ENCODE results near the gene C4BPB. TPM values are rescaled to one million over a fixed set of nuclear protein-coding genes. Genes with fewer than 3 reads are reported as not detected.

The C4BPB gene
- total and polyA plus RNA-seq, 2 of the 13 experiments (the other 11 are each of a cell fraction or from before 2014, with no cell fraction given) = 155 to 266 TPM

- Histone ChIP-seq H3K9me3 (ENCODE audit: low read length) (peaks cover under 1% of the 10 kb centered on the region; the same call in 1 of the 2 replicates), H2AFZ (ENCODE audit: low read length) (peak within 1 kb of the TSS; percentile 71), H3K9ac (ENCODE audit: insufficient read depth, low read depth, low read length) (no peak within 1 kb of the TSS), H3K27me3 (ENCODE audit: control insufficient read depth in 1 of 2, insufficient read depth in 2 of 2, low read length in 2 of 2) (no peaks in the 10 kb centered on the region), H3K4me3 (replicated peaks in 1 of 3; ENCODE audit: insufficient read depth in 1 of 3, low read depth in 2 of 3, low read length in 3 of 3) (no peak within 1 kb of the TSS), H3K4me1 (ENCODE audit: insufficient read depth, low read length) (peaks cover 36% of the 10 kb centered on the region), H3K36me3 (replicated peaks in 1 of 2; ENCODE audit: control insufficient read depth in 1 of 2, insufficient read depth in 2 of 2, low read length in 2 of 2) (peaks cover 3 to 5% of the 10 kb centered on the region in 2 experiments; a peak in 4 of 5 replicates), H3K27ac (ENCODE audit: extremely low read length, insufficient read depth, low read length) (peak within 1 kb of the TSS; percentile 52), H4K20me1 (ENCODE audit: insufficient read depth, low read length) (no peaks in the 10 kb centered on the region), H3K4me2 (ENCODE audit: low read depth, low read length) (peak within 1 kb of the TSS; percentile 44), H3K79me2 (ENCODE audit: insufficient read depth, low read length) (no peaks in the 10 kb centered on the region)
- WGBS (ENCODE audit: low lambda C conversion rate) = 19% methylated on average over 7 of the region's 7 CpGs
- BruUV-seq (replicated peaks) = no TSS peak
- ChIA-PET POLR2A (interaction anchor here (0.9 to 3.4 kb wide), 9 partner anchors 12 to 304 kb away, joined by 3 to 26 read pairs (median 6); partner anchors contain the start of genes C4BPB, CD55 and PFKFB2), CTCF (ENCODE audit: low intra/inter-chr PET ratio, low total read pairs) (no interaction called here)
- peak; percentile 90 for DNase-seq (ENCODE audit: low spot score)
- FAIRE-seq = peak; percentile 96
- peak; percentile 97 for ATAC-seq
- in situ Hi-C loops (cut with HindIII; ENCODE audit: extremely low pct_ligation_motif_present, low pct_unique_long_range_greater_than_20kb) = no loop called here
- intact Hi-C loops (cut with micrococcal nuclease; ENCODE audit: unreplicated experiment) = loop anchor here (2.0 to 5.0 kb wide), 2 partner anchors 15 to 138 kb away; partner anchors contain the start of gene C4BPB
- TF ChIP-seq SALL1 (CRISPR knock-in tag; IDR thresholded peaks at IDR 0.05) (no peak; the same call in 1 of the 2 replicates), HNRNPUL1 (IDR thresholded peaks at IDR 0.05; ENCODE audit: low read depth, low read length) (0 out of 2 replicates have a peak, but pooled peaks have one; percentile 32), ZFP1 (CRISPR knock-in tag; IDR thresholded peaks at IDR 0.05) (peak; percentile 25; the same call in 1 of the 2 replicates), NFE2L2 (IDR thresholded peaks at IDR 0.05; ENCODE audit: low read length) (no peak), ARNT2 (CRISPR knock-in tag; IDR thresholded peaks at IDR 0.05; ENCODE audit: low read depth) (no peak), SIX1 (CRISPR knock-in tag; IDR thresholded peaks at IDR 0.05; ENCODE audit: borderline replicate concordance) (0 out of 2 replicates have a peak, but pooled peaks have one; percentile 50), CREM (IDR thresholded peaks at IDR 0.05) (peak; percentile 35; the same call in 1 of the 2 replicates), CREM (CRISPR knock-in tag; IDR thresholded peaks at IDR 0.05) (no peak), MEF2D (CRISPR knock-in tag; IDR thresholded peaks at IDR 0.05) (peak; percentile 52; the same call in 1 of the 2 replicates), NR2C2 (CRISPR knock-in tag; IDR thresholded peaks at IDR 0.05; ENCODE audit: borderline replicate concordance) (peak; percentile 28), HOMEZ (CRISPR knock-in tag; IDR thresholded peaks at IDR 0.05; ENCODE audit: low read depth) (peak; percentile 99)
- TF ChIP-seq, protein P1, sequence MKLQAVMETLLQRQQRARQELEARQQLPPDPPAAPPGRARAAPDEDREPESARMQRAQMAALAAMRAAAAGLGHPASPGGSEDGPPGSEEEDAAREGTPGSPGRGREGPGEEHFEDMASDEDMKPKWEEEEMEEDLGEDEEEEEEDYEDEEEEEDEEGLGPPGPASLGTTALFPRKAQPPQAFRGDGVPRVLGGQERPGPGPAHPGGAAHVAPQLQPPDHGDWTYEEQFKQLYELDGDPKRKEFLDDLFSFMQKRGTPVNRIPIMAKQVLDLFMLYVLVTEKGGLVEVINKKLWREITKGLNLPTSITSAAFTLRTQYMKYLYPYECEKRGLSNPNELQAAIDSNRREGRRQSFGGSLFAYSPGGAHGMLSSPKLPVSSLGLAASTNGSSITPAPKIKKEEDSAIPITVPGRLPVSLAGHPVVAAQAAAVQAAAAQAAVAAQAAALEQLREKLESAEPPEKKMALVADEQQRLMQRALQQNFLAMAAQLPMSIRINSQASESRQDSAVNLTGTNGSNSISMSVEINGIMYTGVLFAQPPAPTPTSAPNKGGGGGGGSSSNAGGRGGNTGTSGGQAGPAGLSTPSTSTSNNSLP (IDR thresholded peaks at IDR 0.05; ENCODE audit: low read depth, low read length) = peak; percentile 90
- TF ChIP-seq, protein P2, sequence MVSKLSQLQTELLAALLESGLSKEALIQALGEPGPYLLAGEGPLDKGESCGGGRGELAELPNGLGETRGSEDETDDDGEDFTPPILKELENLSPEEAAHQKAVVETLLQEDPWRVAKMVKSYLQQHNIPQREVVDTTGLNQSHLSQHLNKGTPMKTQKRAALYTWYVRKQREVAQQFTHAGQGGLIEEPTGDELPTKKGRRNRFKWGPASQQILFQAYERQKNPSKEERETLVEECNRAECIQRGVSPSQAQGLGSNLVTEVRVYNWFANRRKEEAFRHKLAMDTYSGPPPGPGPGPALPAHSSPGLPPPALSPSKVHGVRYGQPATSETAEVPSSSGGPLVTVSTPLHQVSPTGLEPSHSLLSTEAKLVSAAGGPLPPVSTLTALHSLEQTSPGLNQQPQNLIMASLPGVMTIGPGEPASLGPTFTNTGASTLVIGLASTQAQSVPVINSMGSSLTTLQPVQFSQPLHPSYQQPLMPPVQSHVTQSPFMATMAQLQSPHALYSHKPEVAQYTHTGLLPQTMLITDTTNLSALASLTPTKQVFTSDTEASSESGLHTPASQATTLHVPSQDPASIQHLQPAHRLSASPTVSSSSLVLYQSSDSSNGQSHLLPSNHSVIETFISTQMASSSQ (IDR thresholded peaks at IDR 0.05; ENCODE audit: low read depth) = peak; percentile 89
- TF ChIP-seq, protein P2 (CRISPR knock-in tag; IDR thresholded peaks at IDR 0.05; ENCODE audit: borderline replicate concordance) = peak; percentile 92; the same call in 1 of the 2 replicates
Observed at GRCh38 chr1:207103892-207104373, 15.3 kb downstream of the C4BPB start, which contains the start of gene C4BPA. Gene C4BPA, plus strand, starts transcription at chr1:207104233. Its CDS starts 8,793 bp downstream, at chr1:207113026.
